Measurements from ENCODE around the gene ANKRD31. TPM values are rescaled to one million over a fixed set of nuclear protein-coding genes. Genes with fewer than 3 reads are reported as not detected.

ANKRD31 gene
- total RNA-seq, 2 donors from 2014 or later = 0.07 to 0.08 TPM

DNA sequence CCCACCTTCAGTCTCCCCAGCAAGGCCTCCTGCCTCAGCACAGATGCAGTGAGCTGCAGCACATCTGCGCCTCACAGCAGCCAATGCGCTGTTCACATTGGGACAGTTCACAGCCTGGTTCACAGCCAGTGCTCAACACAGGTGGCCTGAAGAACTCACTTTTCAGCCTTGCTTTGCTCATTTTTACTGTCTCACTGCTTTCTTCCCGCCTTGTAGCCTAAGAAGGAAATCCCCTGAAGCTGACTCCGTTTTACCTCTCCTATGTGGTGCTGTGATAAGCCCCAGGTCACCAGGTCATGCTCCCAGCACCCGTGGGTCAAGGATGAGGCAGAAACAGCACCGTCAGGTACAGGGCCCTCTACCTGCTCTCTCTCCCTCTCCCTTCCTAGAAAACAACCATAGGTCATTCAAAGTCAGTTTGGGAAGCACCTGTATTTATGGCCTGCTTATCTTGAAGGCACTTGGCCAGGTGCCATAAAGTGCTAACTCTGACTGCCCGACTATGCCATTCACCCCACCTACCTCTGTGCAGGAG is 185.4 kb downstream of the ANKRD31 start:
- Histone ChIP-seq H3K4me1 (peaks cover 0 to 15% of the 10 kb centered on the region in 2 donors), H3K27me3 (no peaks in the 10 kb centered on the region), H3K36me3 (no peaks in the 10 kb centered on the region), H3K9me3 (no peaks in the 10 kb centered on the region), H3K4me3 (no peak overlapping the region), H3K27ac (no peak overlapping the region)
- no peak for DNase-seq (ENCODE audit: low spot score)
- no peak for TF ChIP-seq CTCF (IDR thresholded peaks at IDR 0.05)

GRCh38 chr5:75050415-75050814 is 186.3 kb downstream of the ANKRD31 start:
- no peaks in the 10 kb centered on the region for H3K9me3 ChIP-seq
- H3K27me3 ChIP-seq = no peaks in the 10 kb centered on the region
- H3K4me1 ChIP-seq = peaks cover 0 to 15% of the 10 kb centered on the region in 2 donors
- H3K27ac ChIP-seq = no peak overlapping the region
- TF ChIP-seq CTCF (IDR thresholded peaks at IDR 0.05) = no peak
- peaks cover 2% of the 10 kb centered on the region for H3K36me3 ChIP-seq
- DNase-seq (ENCODE audit: low spot score) = no peak
- H3K4me3 ChIP-seq = no peak overlapping the region

DNA sequence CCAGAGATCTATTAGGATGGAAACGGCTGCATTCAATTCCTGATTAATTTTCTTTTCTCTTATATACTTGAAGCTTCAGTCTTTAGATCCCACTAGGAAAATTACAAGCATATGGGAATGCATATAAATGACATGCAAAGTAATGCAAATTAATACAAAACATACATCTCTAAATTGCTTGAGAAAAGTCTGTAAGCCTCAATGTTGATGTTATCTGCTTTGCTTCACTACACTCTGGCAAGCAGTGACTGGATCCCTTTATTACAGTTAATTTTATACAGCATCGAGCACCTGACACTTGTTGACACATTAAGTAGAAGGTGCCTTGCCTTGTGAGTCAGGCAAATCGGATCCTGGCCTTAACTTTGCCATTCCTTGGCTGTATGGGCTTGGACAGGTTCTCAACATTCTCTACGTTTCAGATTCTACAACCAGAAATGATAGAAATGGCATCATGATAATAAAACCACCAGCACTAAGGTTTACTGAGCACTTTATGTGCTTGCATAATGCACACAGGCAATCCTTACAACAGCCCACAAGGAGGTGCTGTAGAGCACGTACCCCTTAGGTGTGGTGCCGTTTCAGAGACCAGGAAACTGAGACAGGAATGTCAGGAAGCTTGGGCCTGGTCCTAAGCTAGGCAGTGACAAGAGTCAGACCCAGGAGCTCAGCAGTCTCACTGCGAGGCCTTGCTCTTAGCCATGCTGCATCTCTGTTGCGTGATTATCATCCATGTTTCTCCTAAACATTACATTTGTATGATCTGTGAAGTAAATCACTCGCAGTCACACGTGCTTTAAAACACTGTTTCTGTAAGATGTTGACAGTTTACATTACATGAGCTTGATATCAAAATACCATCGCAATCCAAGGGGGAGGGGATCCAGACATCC is 187.0 kb downstream of the ANKRD31 start:
- peak; percentile 35 to 71 for TF ChIP-seq CTCF (IDR thresholded peaks at IDR 0.05)
- Histone ChIP-seq H3K4me3 (no peak overlapping the region), H3K27me3 (no peaks in the 10 kb centered on the region), H3K27ac (no peak overlapping the region), H3K9me3 (no peaks in the 10 kb centered on the region), H3K36me3 (peaks cover 4% of the 10 kb centered on the region), H3K4me1 (peaks cover 0 to 14% of the 10 kb centered on the region in 2 donors)
- no peak for DNase-seq (ENCODE audit: low spot score)

GRCh38 chr5:75048457-75048953 is 188.2 kb downstream of the ANKRD31 start:
- H3K27ac ChIP-seq = no peak overlapping the region
- TF ChIP-seq CTCF (IDR thresholded peaks at IDR 0.05) = no peak
- no peaks in the 10 kb centered on the region for H3K27me3 ChIP-seq
- no peaks in the 10 kb centered on the region for H3K9me3 ChIP-seq
- no peak overlapping the region for H3K4me3 ChIP-seq
- DNase-seq (ENCODE audit: low spot score) = no peak
- H3K36me3 ChIP-seq = peaks cover 4% of the 10 kb centered on the region
- peaks cover 0 to 7% of the 10 kb centered on the region in 2 donors for H3K4me1 ChIP-seq

GRCh38 chr5:75047356-75047755 is 189.3 kb downstream of the ANKRD31 start:
- Histone ChIP-seq H3K36me3 (peaks cover 4% of the 10 kb centered on the region), H3K27me3 (no peaks in the 10 kb centered on the region), H3K27ac (no peak overlapping the region), H3K4me3 (no peak overlapping the region), H3K4me1 (peaks cover 0 to 2% of the 10 kb centered on the region in 2 donors), H3K9me3 (no peaks in the 10 kb centered on the region)
- no peak for DNase-seq (ENCODE audit: low spot score)
- no peak for TF ChIP-seq CTCF (IDR thresholded peaks at IDR 0.05)
